Neuronal stem cell (in vitro differentiated cells): Measurements from ENCODE around the gene NPTX1.

Experiments
- DNase-seq: peaks from one replicate; pipeline ENCODE4 v3.0.0-alpha.2; 2013; ENCODE audit warnings: low spot score
- H2AFZ ChIP-seq: one replicate; pipeline ENCODE4 v1.6.1; 2013; ENCODE audit warnings: mild to moderate bottlenecking, low read length, inconsistent platforms
- H2AK5ac ChIP-seq: 2 replicates; pipeline ENCODE4 v1.6.1; 2013; ENCODE audit warnings: low read depth, mild to moderate bottlenecking, inconsistent platforms, low read length, moderate library complexity, mixed read lengths
- H2BK120ac ChIP-seq: 2 replicates; pipeline ENCODE4 v1.6.1; 2013; ENCODE audit warnings: low read depth, mild to moderate bottlenecking, inconsistent platforms, low read length, moderate library complexity, mixed read lengths
- H2BK12ac ChIP-seq: one replicate; pipeline ENCODE4 v1.6.1; 2013; ENCODE audit warnings: low read length, inconsistent platforms
- H2BK15ac ChIP-seq: 2 replicates; pipeline ENCODE4 v1.6.1; 2013; ENCODE audit warnings: mild to moderate bottlenecking, low read length, inconsistent platforms, mixed read lengths
- H2BK5ac ChIP-seq: one replicate; pipeline ENCODE4 v1.6.1; 2013; ENCODE audit warnings: inconsistent platforms, mild to moderate bottlenecking, low read length, moderate library complexity
- H3K14ac ChIP-seq: one replicate; pipeline ENCODE4 v1.6.1; 2013; ENCODE audit warnings: low read length, inconsistent platforms
- H3K18ac ChIP-seq: 2 replicates; pipeline ENCODE4 v1.6.1; 2013; ENCODE audit warnings: low read length, inconsistent platforms
- H3K23ac ChIP-seq: 2 replicates; pipeline ENCODE4 v1.6.1; 2013; ENCODE audit warnings: low read depth, mild to moderate bottlenecking, mixed read lengths, low read length, inconsistent platforms; ENCODE audit not compliant: poor library complexity
- H3K27ac ChIP-seq: replicated peaks from 3 replicates; pipeline ENCODE4 v1.5.1; 2013; ENCODE audit warnings: low read length, inconsistent platforms
- H3K27me3 ChIP-seq, 3 experiments: 2 replicates each; pipeline ENCODE4 v1.6.1; 2013; ENCODE audit warnings: low read length in 3 of 3, mild to moderate bottlenecking in 2 of 3, inconsistent platforms in 1 of 3, low read depth in 1 of 3, mixed read lengths in 1 of 3, moderate library complexity in 1 of 3; ENCODE audit not compliant: control insufficient read depth in 3 of 3, insufficient read depth in 3 of 3
- H3K36me3 ChIP-seq, 2 donors: replicated peaks in 1 of 2; 2 replicates each; pipeline ENCODE4 v1.6.1; 2013; ENCODE audit warnings: low read length in 2 of 2; ENCODE audit not compliant: control insufficient read depth in 2 of 2, insufficient read depth in 2 of 2
- H3K4ac ChIP-seq: 2 replicates; pipeline ENCODE4 v1.6.1; 2013; ENCODE audit warnings: inconsistent platforms, mild to moderate bottlenecking, low read length, moderate library complexity
- H3K4me1 ChIP-seq, 2 donors: 1 replicate in 1 of 2; 2 replicates in 1 of 2; pipeline ENCODE4 v1.6.1; 2013; ENCODE audit warnings: low read length in 2 of 2, low read depth in 1 of 2; ENCODE audit not compliant: control insufficient read depth in 2 of 2, insufficient read depth in 1 of 2
- H3K4me2 ChIP-seq: one replicate; pipeline ENCODE4 v1.6.1; 2013; ENCODE audit warnings: mild to moderate bottlenecking, low read length, inconsistent platforms; ENCODE audit not compliant: insufficient read depth, poor library complexity, severe bottlenecking
- H3K4me3 ChIP-seq, 2 donors: 2 replicates each; pipeline ENCODE4 v1.5.1; 2013; ENCODE audit warnings: low read length in 2 of 2, mild to moderate bottlenecking in 2 of 2, inconsistent platforms in 1 of 2, moderate library complexity in 1 of 2
- H3K79me1 ChIP-seq: one replicate; pipeline ENCODE4 v1.6.1; 2013; ENCODE audit warnings: low read depth, mild to moderate bottlenecking, inconsistent platforms, low read length, moderate library complexity
- H3K9ac ChIP-seq: one replicate; pipeline ENCODE4 v1.6.1; 2013; ENCODE audit warnings: mild to moderate bottlenecking, low read depth, low read length, inconsistent platforms; ENCODE audit not compliant: poor library complexity
- H3K9me3 ChIP-seq, 2 donors: replicated peaks in 1 of 2; 2 replicates each; pipeline versions ENCODE3 to v1.6.1; 2013; ENCODE audit warnings: low read length in 2 of 2, mild to moderate bottlenecking in 2 of 2, inconsistent platforms in 1 of 2, low read depth in 1 of 2, mixed read lengths in 1 of 2, moderate library complexity in 1 of 2; ENCODE audit not compliant: control insufficient read depth in 2 of 2, insufficient read depth in 1 of 2
- H4K8ac ChIP-seq: one replicate; pipeline ENCODE4 v1.6.1; 2013; ENCODE audit warnings: low read depth, mild to moderate bottlenecking, inconsistent platforms, low read length, moderate library complexity
- H4K91ac ChIP-seq: one replicate; pipeline ENCODE4 v1.6.1; 2013; ENCODE audit warnings: low read length, low read depth, mild to moderate bottlenecking, inconsistent platforms; ENCODE audit not compliant: poor library complexity
- WGBS, 2 donors: extraction: QIAGEN DNeasy Blood & Tissue Kit; methylation state at CpG; one replicate each; pipeline ENCODE4 v1.1.7; 2013; ENCODE audit warnings: missing lambda C conversion rate in 2 of 2, mixed read lengths in 1 of 2; ENCODE audit not compliant: insufficient read length in 2 of 2, insufficient replicate concordance in 1 of 2; ENCODE audit errors: extremely low coverage in 2 of 2; 5-methylcytosine and 5-hydroxymethylcytosine counted together

NPTX1 gene

GRCh38 chr17:80425835-80426426 lies 50.5 kb downstream of the NPTX1 start:
- H3K4me1 ChIP-seq, result peaks cover 0 to 1% of the 10 kb centered on the region in 2 donors
- H2AK5ac ChIP-seq, result no peak overlapping the region
- no peak overlapping the region for H3K23ac ChIP-seq
- H3K9ac ChIP-seq, result peak overlapping the region; percentile 24
- no peaks in the 10 kb centered on the region for H3K36me3 ChIP-seq
- H3K9me3 ChIP-seq, result peaks cover 0 to 2% of the 10 kb centered on the region in 2 donors
- no peak overlapping the region for H3K4me2 ChIP-seq
- no peak overlapping the region for H2BK120ac ChIP-seq
- no peak overlapping the region for H3K14ac ChIP-seq
- peak overlapping the region in 1 of 2 donors; percentile 52 for H3K4me3 ChIP-seq
- H3K18ac ChIP-seq, result no peak overlapping the region
- no peaks in the 10 kb centered on the region for H3K27me3 ChIP-seq
- peak overlapping the region; percentile 87 for H2BK5ac ChIP-seq
- H4K8ac ChIP-seq, result no peak overlapping the region
- H3K27ac ChIP-seq, result no peak overlapping the region
- no peak overlapping the region for H2AFZ ChIP-seq
- H2BK15ac ChIP-seq, result peak overlapping the region; percentile 26
- H2BK12ac ChIP-seq, result no peak overlapping the region
- no peak overlapping the region for H3K4ac ChIP-seq
- no peak overlapping the region for H4K91ac ChIP-seq
- no CpG with 5 or more reads among the region's 9 CpGs for WGBS, 2 donors
- DNase-seq, result no peak
- H3K79me1 ChIP-seq, result peaks cover 2% of the 10 kb centered on the region

GRCh38 chr17:80424878-80425765 lies 51.3 kb downstream of the NPTX1 start:
- Histone ChIP-seq H3K9me3 (peaks cover 0 to 2% of the 10 kb centered on the region in 2 donors), H3K4me2 (no peak overlapping the region), H3K9ac (peak overlapping the region; percentile 24), H2BK5ac (peak overlapping the region; percentile 87), H4K8ac (no peak overlapping the region), H3K79me1 (peaks cover 2% of the 10 kb centered on the region), H3K4me3 (no peak overlapping the region), H2AFZ (no peak overlapping the region), H3K27ac (no peak overlapping the region), H2AK5ac (no peak overlapping the region), H2BK12ac (no peak overlapping the region), H3K27me3 (no peaks in the 10 kb centered on the region), H3K14ac (no peak overlapping the region), H3K36me3 (peaks cover 0 to 3% of the 10 kb centered on the region in 2 donors), H3K23ac (peak overlapping the region; percentile 43), H2BK120ac (no peak overlapping the region), H3K18ac (no peak overlapping the region), H2BK15ac (peak overlapping the region; percentile 58), H4K91ac (peak overlapping the region; percentile 64), H3K4me1 (peaks cover 0 to 1% of the 10 kb centered on the region in 2 donors), H3K4ac (no peak overlapping the region)
- no peak for DNase-seq
- WGBS, 2 donors, result no CpG with 5 or more reads among the region's 27 CpGs

DNA sequence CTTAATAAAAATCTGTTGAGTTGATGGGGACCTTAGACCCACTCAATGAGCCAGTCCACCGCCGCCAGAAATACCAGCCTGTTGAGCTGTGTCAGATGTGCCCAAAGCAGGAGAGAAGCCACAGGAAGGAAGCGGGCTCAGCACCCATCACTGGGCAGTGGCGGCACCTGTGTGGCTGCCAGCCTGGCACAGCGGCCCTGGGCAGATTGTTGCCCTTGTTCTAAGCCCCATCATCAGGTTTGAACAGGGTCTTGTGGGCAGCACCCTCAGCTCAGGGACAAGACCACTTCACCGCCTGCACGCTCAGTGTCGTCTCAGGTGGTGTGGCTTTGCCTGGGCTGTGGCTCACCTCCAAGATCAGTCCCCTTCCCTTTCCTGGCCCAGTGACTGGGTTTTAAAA lies 52.1 kb downstream of the NPTX1 start:
- peak overlapping the region; percentile 48 for H3K18ac ChIP-seq
- no peak overlapping the region for H2BK15ac ChIP-seq
- H3K4me2 ChIP-seq, result no peak overlapping the region
- no peak overlapping the region for H3K14ac ChIP-seq
- H2BK12ac ChIP-seq, result no peak overlapping the region
- no peak overlapping the region for H4K8ac ChIP-seq
- no peak overlapping the region for H3K23ac ChIP-seq
- H3K4me1 ChIP-seq, result peaks cover 0 to 1% of the 10 kb centered on the region in 2 donors
- H3K4me3 ChIP-seq, result no peak overlapping the region
- no peak overlapping the region for H2BK120ac ChIP-seq
- peak overlapping the region; percentile 21 for H3K9ac ChIP-seq
- DNase-seq, result no peak
- H3K9me3 ChIP-seq, result peaks cover 0 to 2% of the 10 kb centered on the region in 2 donors
- H2BK5ac ChIP-seq, result no peak overlapping the region
- peaks cover under 1% of the 10 kb centered on the region for H3K79me1 ChIP-seq
- peaks cover 1 to 11% of the 10 kb centered on the region in 2 donors for H3K36me3 ChIP-seq
- H2AK5ac ChIP-seq, result peak overlapping the region; percentile 43
- H3K27me3 ChIP-seq, result no peaks in the 10 kb centered on the region
- no CpG with 5 or more reads among the region's 8 CpGs for WGBS, 2 donors
- H2AFZ ChIP-seq, result no peak overlapping the region
- peak overlapping the region; percentile 85 for H4K91ac ChIP-seq
- H3K27ac ChIP-seq, result no peak overlapping the region
- no peak overlapping the region for H3K4ac ChIP-seq
